GM18867 (cell line): ENCODE measurements around the gene SKIL.
"Not testable (repeated sequence)": the region's sequence is repeated elsewhere in the genome, so short reads cannot be mapped to it uniquely, and the experiment has no call there.

Experiments
- ATAC-seq: cut with Tn5 transposase; IDR thresholded peaks from one replicate; pipeline ENCODE4 v1.9.1; 2021; ENCODE audit warnings: mild to moderate bottlenecking, moderate library complexity; ENCODE audit not compliant: unreplicated experiment

The SKIL gene

GRCh38 chr3:170357176-170358041, at the start of gene SKIL:
TSS of gene SKIL (plus strand) at chr3:170357715. CDS start at chr3:170360332, 2,617 bp downstream.
- ATAC-seq: peak; percentile 64

GRCh38 chr3:170309046-170309445, 48.5 kb upstream of the SKIL start:
- ATAC-seq: no peak

GRCh38 chr3:170317954-170318353, 39.6 kb upstream of the SKIL start:
- no peak for ATAC-seq

- no peak for ATAC-seq
Observed at GRCh38 chr3:170320461-170321121, 36.9 kb upstream of the SKIL start.

GRCh38 chr3:170321321-170322034, 36.0 kb upstream of the SKIL start:
- no peak for ATAC-seq

GRCh38 chr3:170322566-170323269, 34.8 kb upstream of the SKIL start:
- ATAC-seq: no peak

GRCh38 chr3:170323331-170323730, 34.2 kb upstream of the SKIL start:
- ATAC-seq: no peak

GRCh38 chr3:170324962-170325361, 32.6 kb upstream of the SKIL start:
- no peak for ATAC-seq

GRCh38 chr3:170327040-170327808, 30.3 kb upstream of the SKIL start:
- no peak for ATAC-seq

GRCh38 chr3:170327868-170328548, 29.5 kb upstream of the SKIL start:
- not testable (repeated sequence) for ATAC-seq

- no peak for ATAC-seq
Observed at GRCh38 chr3:170330366-170330765, 27.1 kb upstream of the SKIL start.

- ATAC-seq: no peak
Observed at GRCh38 chr3:170331143-170331542, 26.4 kb upstream of the SKIL start.

GRCh38 chr3:170337420-170337819, 20.1 kb upstream of the SKIL start:
- no peak for ATAC-seq

- no peak for ATAC-seq
Observed at GRCh38 chr3:170338690-170339340, 18.7 kb upstream of the SKIL start.

- ATAC-seq: not testable (repeated sequence)
Observed at GRCh38 chr3:170342273-170342672, 15.2 kb upstream of the SKIL start.

GRCh38 chr3:170343859-170344258, 13.7 kb upstream of the SKIL start:
- not testable (repeated sequence) for ATAC-seq

- ATAC-seq: no peak
Observed at GRCh38 chr3:170344971-170345370, 12.5 kb upstream of the SKIL start.

- no peak for ATAC-seq
Observed at GRCh38 chr3:170346481-170347392, 10.8 kb upstream of the SKIL start.
